Putamen (tissue), 1 donor: ENCODE results near the gene NBAS.

Source experiments
- DNase-seq: peaks from one replicate; pipeline ENCODE4 v3.0.0-alpha.2; 2016; ENCODE audit warnings: low spot score

The NBAS gene

DNA sequence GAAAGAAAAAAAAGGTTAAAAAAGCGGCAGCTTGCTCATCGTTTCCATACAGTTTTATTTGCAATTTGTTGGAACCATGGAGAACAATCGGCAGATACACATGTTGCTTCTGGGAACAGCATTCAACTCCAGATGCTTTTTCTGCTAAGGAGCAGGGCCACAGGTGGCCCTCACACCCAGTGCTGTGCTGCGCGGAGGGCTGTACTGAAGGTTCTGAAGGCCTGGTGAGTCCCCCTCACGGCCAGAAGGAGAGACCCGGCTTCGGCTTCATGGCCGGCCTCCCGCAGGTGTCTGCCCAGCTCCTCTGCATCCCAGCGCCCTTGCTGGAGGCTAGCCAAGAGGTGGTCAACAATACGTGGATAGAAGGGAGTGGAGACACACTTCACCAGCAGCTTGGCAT is 394.3 kb downstream of the NBAS start:
- no peak for DNase-seq

GRCh38 chr2:15163326-15163725 is 397.8 kb downstream of the NBAS start:
- no peak for DNase-seq

DNA sequence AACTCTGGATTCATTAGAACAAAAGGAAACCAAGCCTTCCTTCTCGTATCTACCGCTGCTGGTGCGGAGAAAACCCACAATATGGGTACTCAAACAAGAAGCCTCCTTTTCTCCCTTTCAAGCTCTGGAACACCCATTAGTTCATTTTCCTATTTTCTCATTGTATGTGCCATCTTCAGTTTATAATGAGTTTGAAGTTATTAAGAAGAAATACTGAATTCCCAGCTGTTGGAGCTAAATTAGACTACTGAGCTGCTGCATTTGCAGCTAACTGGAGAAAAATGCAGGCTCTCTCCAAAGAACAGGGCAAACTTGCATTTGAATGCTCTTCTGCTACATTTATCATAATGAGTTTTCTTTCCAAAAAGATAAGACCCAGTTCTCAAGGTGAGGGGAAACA is 398.5 kb downstream of the NBAS start:
- DNase-seq: no peak

- no peak for DNase-seq
These were observed 400.7 kb downstream of the NBAS start for GRCh38 chr2:15160201-15160991.

- peak; percentile 67 for DNase-seq
These were observed 401.4 kb downstream of the NBAS start for GRCh38 chr2:15159751-15160177.

- DNase-seq: no peak
These were observed 401.9 kb downstream of the NBAS start for GRCh38 chr2:15159206-15159605.

DNA sequence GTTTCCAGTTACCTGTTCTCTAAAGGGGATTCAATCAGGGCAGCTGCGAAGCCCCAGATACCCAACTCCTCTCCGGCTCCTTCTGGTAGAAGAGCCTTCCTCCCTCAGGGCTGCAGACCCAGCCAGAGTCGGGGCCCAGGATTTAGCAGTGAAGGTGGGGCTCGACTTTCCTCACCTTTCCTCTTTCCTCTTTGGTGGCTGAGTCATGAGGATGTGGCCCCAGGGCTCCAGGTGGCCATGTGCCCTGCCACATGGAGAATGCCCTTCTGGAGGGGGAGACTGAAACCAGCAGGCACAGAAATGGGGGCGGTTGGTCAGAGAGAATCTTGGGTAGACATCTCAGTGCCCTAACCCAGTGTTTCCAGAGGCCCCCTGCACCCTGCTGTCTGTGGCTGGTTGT is 402.6 kb downstream of the NBAS start:
- DNase-seq: no peak

GRCh38 chr2:15158100-15158499 is 403.0 kb downstream of the NBAS start:
- peak; percentile 53 for DNase-seq

DNA sequence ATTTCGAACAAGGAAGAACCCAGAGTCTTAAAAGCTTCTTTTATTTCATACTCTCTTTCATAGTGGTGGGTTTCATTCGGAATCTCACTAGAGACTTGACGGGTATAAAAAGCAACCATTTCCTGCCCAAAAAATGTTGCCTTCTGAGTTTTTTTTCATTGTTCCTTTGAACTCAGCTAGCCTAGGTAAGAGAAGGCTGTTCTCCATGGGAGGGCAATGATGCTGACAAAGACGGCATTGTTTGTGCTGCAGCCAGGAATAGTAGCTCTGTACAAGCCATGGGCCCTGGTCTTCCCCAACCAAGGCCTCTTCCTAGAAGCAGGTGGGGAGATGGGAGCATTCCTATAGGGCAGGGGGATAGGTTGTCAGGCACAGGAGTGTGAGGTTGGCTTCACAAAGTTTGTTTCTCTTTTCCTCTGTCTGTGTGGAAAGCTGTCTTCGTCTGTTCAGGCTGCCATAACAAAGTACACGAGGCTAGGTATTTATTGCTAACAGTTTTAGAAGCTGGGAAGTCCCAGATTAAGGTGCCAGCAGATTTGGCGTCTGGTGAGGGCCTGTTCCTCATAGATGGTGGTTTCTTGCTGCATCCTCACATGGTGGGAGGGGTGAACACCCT is 405.1 kb downstream of the NBAS start:
- no peak for DNase-seq

DNA sequence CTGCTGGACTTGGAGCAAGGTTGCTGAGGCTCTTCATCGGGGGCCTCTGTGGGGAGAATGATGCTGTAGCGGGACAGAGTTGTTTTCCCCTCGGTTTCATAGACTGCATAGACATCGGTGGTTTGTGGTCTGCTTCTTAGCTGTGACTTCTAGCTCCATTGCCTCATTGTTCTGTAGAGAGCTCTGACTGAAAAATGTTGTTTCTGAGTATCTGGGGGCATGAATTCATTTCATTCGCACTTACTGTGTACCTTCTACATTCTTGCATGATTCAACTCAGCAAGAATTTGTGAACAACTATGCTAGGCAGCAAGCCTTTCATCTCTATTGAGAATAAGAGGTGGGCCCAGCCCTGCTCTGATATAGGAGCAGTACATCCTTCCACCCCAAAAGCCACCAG is 406.8 kb downstream of the NBAS start:
- DNase-seq: no peak

GRCh38 chr2:15152382-15152781 is 408.8 kb downstream of the NBAS start:
- DNase-seq: no peak

- no peak for DNase-seq
These were observed 412.1 kb downstream of the NBAS start for GRCh38 chr2:15149063-15149462.

- DNase-seq: no peak
These were observed 413.5 kb downstream of the NBAS start for GRCh38 chr2:15147591-15147990.

DNA sequence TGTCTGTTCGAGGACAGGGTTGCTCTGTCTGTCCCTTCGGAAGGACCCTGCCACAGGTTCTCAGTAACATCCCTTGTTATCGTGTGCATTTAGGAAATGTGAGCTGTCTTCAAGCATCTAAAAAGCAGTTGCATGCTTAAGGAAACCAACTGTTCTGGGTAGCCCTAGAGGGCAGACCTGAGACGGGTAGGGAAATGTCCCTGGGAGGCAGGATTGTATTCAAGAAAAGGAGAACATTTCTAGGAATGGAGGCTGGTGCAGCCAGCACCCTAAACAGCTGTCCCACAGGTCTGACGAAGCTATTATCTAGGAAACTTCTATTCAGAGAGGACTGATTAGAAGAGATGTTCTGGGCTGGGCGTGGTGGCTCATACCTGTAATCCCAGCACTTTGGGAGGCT is 414.2 kb downstream of the NBAS start:
- DNase-seq: no peak

DNA sequence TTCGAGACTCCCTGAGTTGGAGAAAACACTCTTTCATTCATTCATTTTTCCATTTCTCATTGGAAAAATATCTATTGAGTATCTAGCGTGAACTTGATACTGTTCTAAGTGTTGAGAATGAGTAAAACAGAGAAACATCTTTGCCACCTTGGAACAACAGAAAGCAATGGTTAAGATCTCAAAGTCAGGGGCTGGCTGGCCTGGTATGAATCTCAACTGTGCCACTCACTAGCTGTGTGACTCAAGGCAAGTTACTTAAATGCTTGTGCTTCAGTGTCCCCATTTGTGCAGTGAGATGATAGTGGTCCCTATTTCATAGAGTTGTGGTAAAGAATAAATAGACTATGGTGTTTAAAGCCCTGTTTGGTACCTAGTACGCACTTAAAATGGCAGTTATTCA is 415.2 kb downstream of the NBAS start:
- no peak for DNase-seq

- no peak for DNase-seq
These were observed 415.9 kb downstream of the NBAS start for GRCh38 chr2:15145046-15145817.

DNA sequence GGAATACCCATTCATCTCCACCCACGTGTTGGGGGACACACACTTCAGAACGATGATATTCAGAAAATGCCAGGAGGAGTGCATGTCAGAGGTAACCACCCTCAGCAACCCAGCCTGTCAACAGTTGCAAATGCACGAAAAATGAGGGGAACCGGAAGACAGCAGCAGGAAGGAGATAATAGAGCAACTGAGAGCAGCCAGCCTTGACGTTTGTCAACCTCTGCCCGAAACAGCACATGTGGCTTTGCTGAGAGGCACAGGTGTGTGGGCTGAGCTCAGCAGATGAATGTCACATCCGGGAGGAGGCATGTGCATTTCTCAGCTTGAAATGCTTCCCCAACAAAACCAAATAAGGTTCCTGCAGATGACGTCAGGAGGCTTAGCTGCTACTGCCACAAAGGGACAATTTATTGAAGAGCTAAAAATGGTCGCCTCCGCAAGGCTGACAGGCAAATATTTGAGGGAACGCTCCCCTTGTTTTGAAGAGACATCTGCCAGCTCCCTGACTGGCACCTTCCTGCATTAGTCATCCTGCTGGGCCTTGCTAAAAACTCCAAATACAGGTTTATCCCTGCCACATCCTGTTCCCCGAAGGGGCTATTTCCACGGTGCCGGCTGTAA is 419.0 kb downstream of the NBAS start:
- DNase-seq: peak; percentile 65

DNA sequence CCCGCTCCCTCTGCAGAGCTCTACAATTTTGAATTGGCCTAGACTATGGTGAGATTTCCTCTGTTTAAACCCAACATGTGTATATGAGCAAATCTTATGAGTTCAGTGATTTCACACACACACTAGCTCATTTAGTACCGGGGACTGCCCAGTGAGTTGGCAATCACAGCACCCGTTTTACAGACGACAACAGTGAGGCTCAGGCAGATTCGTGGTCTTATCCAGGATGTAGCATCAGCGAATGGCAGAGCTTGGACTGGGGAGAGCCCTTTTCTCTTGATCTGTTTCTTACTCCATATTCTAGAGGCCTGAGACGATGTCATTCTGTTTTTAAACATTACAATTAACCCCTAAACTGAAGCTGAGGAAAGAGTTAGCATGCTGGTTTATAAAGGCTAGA is 419.9 kb downstream of the NBAS start:
- no peak for DNase-seq

GRCh38 chr2:15136639-15137038 is 424.5 kb downstream of the NBAS start:
- DNase-seq: no peak

DNA sequence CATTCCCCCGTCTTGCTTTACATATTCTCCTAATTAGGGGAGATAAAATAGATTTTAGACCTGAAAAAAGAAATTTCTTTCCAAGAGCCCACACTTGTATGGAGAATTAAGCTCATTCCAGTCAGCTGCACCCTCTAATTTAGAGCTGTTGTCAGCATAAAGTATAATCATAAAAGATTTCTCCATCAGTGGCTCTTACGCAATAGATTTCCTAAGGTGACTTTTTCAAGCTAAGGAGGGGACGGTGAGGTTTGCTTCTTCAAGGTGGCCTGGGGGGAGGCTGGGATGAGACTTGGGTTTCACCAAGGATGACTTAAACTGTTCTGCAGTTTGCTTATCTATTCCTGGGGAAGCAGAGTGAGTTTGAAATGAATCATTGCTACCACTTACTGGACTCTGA is 426.2 kb downstream of the NBAS start:
- DNase-seq: no peak

DNA sequence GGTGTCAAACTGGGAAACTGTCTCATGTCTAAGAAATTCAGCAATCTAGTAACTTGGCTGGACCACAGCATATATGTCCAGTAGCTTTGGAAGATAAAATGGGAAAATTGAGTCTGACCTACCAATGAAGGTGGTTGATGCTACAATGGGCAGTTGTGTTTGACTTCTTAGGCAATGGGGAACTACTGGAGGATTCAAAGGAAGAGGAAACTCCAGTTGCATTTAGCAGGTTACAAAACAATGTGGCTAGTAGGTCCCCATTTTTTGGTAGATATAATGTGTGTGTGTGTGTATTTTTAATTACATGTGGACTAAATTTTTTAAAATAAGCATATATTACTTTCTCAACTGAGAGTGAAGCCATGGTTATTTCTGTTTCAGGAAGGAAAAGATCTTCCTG is 427.7 kb downstream of the NBAS start:
- no peak for DNase-seq

- DNase-seq: no peak
These were observed 432.3 kb downstream of the NBAS start for GRCh38 chr2:15128846-15129245.

DNA sequence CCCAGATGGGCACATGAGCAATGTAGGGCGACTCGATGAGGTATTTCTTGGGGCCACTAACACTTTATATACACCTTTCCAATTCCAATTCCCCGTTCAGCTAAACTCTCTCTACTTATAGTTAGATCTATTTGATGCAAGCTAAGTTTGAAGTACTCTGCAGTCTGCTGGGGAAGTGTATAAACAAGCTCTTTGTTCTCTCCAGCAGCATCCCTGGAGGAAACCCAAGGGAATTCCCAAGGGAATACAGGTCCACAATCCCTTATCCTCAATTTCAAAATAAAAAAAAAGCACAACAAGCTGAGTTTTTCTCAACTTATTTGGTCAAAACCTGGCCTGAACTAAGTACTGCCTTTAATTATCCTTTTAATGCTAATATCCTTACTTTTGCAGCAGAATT is 433.3 kb downstream of the NBAS start:
- no peak for DNase-seq
